AG10803 (cell line): Measurements from ENCODE around the gene NLRP6.
A peak's percentile ranks its signal among the peaks of the same experiment; 100 is the strongest.

Experiments
- DNase-seq: peaks from one replicate; pipeline ENCODE4 v3.0.0; 2010; ENCODE audit warnings: low read depth
- H3K4me3 ChIP-seq: 2 replicates; pipeline ENCODE4 v1.5.1; 2011; ENCODE audit warnings: mild to moderate bottlenecking, low read length, control low read depth
- TF ChIP-seq, protein P1 (sequence below): conservative IDR thresholded peaks from 2 replicates; pipeline ENCODE4 v1.5.1; 2011; ENCODE audit warnings: mild to moderate bottlenecking, low read length, control low read depth, inconsistent platforms

NLRP6 gene

DNA sequence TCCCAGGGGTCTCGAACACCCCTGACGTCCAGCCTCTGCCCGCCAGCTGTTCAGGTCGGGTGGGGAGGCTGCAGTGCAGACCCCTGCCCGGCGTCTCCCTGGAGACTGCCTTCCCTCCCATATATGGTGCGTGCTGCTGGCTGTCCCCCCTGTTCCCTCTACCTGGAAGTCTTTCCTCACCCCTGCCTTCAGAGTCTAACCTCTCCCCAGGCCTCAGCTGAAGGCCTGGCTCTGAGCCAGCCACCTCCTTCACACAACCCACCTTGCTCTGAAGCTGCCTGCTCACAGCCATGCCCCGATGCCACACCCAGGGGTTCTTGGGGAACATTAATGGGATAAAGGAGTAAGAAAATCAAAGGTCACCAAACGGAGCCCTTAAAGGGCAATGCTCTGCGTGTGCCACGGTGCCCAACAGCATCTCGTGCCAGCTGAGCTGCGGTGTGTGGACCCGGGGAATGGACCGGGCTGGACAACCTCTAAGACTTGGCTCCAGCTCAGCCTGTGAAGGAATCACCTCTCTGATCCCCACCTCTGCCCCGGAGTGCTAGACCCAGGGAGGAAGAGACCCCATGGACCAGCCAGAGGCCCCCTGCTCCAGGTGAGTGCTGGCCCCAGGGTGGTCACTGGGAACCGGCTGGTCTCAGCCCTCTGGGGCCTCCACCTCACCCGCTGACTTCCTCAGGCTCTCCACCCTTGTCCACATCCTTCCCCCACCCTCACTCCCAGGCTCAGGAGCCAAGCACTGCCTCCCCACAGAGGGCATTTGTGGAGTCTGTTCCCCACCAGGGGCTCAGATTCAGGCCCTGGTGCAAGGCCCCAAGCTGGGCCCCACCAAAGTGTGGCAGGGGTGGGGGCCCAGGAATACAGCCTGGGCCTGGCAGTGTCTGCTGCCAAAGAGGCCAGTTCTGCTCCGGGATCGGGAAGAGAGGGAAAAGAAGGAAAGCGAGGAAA is at the start of gene NLRP6:
NLRP6 (plus strand) TSS at position 407 of the 951 bp plus-strand sequence; CDS start at position 570, 163 bp downstream.
- TF ChIP-seq, protein P1, sequence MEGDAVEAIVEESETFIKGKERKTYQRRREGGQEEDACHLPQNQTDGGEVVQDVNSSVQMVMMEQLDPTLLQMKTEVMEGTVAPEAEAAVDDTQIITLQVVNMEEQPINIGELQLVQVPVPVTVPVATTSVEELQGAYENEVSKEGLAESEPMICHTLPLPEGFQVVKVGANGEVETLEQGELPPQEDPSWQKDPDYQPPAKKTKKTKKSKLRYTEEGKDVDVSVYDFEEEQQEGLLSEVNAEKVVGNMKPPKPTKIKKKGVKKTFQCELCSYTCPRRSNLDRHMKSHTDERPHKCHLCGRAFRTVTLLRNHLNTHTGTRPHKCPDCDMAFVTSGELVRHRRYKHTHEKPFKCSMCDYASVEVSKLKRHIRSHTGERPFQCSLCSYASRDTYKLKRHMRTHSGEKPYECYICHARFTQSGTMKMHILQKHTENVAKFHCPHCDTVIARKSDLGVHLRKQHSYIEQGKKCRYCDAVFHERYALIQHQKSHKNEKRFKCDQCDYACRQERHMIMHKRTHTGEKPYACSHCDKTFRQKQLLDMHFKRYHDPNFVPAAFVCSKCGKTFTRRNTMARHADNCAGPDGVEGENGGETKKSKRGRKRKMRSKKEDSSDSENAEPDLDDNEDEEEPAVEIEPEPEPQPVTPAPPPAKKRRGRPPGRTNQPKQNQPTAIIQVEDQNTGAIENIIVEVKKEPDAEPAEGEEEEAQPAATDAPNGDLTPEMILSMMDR, result no peak
- H3K4me3 ChIP-seq, result no peak within 1 kb of the TSS
- DNase-seq, result no peak

DNA sequence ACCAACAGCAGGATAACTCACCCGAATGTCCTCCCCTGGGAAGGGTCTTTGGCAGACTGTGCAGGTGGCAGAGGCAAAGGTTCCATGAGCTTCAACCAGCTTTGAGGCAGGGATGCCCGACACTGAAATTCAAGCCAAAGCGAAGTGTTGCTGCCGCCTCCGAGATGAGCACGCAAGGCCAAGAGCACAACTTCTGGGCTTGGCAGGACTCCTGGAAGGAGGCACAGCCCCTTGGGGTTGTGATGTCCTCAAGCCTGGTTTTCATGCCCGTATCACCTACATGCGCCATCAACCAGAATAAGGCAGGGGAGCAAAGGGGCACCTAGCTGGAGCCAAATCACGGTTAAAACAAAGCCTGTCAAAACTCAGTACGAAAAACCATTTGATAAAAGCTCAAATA is 47.8 kb upstream of the NLRP6 start:
- TF ChIP-seq, protein P1, result no peak
- DNase-seq, result no peak
- no peak overlapping the region for H3K4me3 ChIP-seq

DNA sequence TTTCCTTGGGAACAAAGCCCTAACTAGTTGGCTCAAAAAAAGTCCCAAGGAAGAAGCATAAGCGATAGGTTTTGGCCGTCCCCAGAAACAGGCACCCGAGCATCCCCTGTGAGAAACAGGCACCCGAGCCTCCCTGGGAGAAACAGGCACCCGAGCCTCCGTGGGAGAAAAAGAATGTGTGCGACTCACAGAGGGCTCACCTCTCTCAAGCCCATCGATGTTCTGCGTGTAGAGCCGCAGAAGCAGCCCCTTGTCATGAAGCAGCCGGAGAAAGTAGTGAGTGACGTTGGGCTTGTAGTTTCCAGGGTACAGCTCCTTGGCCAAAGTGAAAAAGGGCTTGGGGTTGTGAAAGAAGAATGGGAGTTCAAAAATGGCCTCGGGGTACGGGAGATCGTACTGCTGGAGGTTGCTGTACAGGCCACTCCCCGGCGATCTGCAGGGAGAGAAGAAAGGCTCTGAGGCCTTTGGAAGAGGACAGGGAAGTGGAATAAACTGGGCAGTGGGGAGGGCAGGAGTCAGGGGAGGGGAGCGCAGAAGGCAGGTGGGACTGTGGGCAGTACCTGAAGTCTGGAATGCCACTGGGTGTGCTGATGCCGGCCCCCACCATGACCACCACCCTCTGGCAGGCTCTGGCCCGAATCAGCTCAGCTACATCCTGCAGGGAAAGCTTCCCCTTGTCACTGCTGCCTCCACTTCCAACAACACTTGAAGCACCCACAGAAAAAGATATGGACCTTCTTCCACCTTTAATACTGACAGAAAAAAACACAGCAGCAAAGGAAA is 45.2 kb upstream of the NLRP6 start:
- no peak overlapping the region for H3K4me3 ChIP-seq
- no peak for DNase-seq
- TF ChIP-seq, protein P1, result no peak

DNA sequence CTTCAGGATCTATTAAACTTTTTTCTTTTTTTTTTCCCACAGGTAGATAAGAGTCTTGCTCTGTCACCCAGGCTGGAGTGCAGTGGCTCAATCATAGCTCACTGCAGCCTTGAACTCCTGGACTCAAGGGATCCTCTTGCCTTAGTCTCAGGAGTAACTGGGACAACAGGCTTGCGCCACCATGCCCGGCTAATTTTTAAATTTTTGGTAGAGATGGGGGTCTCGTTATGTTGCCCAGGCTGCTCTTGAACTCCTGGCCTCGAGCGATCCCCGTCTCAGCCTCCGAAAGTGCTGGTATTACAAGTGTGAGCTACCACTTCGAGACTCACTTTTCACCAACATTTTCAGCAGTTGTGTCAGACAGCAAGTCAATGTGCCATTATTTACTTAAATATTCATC is 43.0 kb upstream of the NLRP6 start:
- H3K4me3 ChIP-seq, result peak overlapping the region; percentile 88
- TF ChIP-seq, protein P1, result no peak
- DNase-seq, result no peak

DNA sequence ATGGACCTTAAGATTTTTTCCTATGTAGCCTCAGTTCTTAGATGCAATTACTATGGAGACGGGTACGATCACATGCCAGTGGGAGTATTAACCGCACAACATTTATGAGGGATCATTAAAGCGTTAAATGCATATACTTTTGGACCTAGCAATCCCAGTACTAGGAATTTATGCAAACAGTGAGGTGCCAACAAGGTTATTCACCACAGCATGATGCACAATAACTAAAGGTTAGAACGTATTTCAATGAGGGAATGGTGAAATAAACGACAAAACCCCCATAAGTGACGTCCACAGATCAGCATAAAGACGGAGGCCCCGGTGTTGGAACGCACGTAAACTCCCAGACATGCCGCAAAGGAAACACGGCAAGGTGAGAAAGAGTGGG is 42.6 kb upstream of the NLRP6 start:
- DNase-seq, result no peak
- TF ChIP-seq, protein P1, result no peak

DNA sequence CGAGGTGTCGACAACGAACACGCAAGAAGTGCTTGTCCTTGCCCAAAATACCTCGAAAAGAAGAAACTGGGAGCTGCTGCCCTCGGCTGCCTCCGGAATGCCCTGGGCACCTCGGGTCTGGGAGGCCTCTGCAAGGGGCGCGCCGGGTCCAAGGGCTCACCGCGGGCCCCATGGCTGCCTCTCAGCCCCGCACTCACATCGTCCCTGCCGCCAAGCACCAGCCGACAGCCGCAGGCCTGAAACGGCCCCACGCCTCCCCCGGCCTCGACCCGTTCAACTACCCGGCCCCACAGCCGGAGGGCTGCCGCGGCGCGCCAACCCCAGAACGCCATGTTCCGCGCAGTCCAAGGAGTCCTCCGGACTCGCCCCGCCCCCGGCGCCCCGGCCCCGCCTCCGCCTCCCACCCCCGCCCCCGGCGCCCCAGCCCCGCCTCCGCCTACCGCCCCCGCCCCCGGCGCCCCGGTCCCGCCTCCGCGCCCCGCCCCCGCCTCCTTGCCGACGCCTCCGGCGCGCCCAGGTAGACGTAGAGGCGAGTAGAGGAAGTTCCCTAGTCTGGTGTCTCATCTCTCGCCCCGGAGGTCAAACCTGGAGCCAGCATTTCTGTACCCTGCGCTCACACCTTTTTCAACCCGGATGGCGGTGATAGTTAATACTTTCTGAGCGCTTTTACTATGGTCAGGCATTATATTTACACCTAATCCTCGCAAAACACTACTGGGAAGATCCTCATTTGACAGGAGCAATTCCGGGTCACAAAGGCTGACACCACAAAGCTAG is 42.0 kb upstream of the NLRP6 start, which contains the start of gene SIRT3:
SIRT3 (minus strand) TSS at position 346 of the 777 bp plus-strand sequence; CDS start at position 332, 14 bp downstream.
- TF ChIP-seq, protein P1, result peak; percentile 13; the same call in 1 of the 2 replicates
- DNase-seq, result peak; percentile 70
- H3K4me3 ChIP-seq, result peak within 1 kb of the TSS; percentile 94

More for the DNA sequence above, 42.6 kb upstream of the NLRP6 start:
- H3K4me3 ChIP-seq, result peak overlapping the region; percentile 88
